Endothelial cell of umbilical vein (primary cell): ENCODE measurements around the gene ASPHD1. TPM values are rescaled to one million over a fixed set of nuclear protein-coding genes. Genes with fewer than 3 reads are reported as not detected.
A peak's percentile ranks its signal among the peaks of the same experiment; 100 is the strongest.

Source experiments
- BruUV-seq: library from RNA; stranded (reverse); fragments of 400-500 nt; replicated peaks from 2 replicates; lab custom pipeline; 2021; lab: Mats Ljungman, UMichigan
- CTCF ChIA-PET: fragments of 300-600, 350-600 bp; sonication (Branson Sonifier 250); formaldehyde crosslinking; loops from one replicate; lab custom pipeline; 2021; ENCODE audit warnings: antibody characterized with exemption, inconsistent platforms; lab: Charles Lee
- POLR2A ChIA-PET: fragments of 300-600, 350-600 bp; sonication (Branson Sonifier 250); formaldehyde crosslinking; loops from one replicate; lab custom pipeline; 2021; ENCODE audit warnings: antibody characterized with exemption, inconsistent platforms; lab: Charles Lee
- DNase-seq: peaks from one replicate; pipeline ENCODE4 v3.0.0-alpha.2; 2011; ENCODE audit warnings: low read depth, low spot score
- FAIRE-seq: peaks from 2 replicates; lab custom pipeline; 2011; peaks lifted over from hg19 to GRCh38; lab: Jason Lieb, UNC
- H2AFZ ChIP-seq: 2 replicates; pipeline ENCODE4 v1.6.0; 2012; ENCODE audit warnings: low read depth, low read length, control low read depth, inconsistent platforms
- H3K27ac ChIP-seq: 2 replicates; pipeline ENCODE4 v1.5.1; 2011; ENCODE audit warnings: low read depth, mild to moderate bottlenecking, control low read depth, low read length, moderate library complexity; ENCODE audit not compliant: insufficient read depth
- H3K27me3 ChIP-seq, 2 experiments: 2 replicates each; pipeline versions ENCODE4 v1.6.0 to v1.6.1; 2011; ENCODE audit warnings: low read length in 2 of 2, mixed read lengths in 1 of 2; ENCODE audit not compliant: control insufficient read depth in 2 of 2, insufficient read depth in 2 of 2
- H3K36me3 ChIP-seq, 2 experiments: 2 replicates in 1 of 2; 3 replicates in 1 of 2; pipeline ENCODE4 v1.5.1; 2011; ENCODE audit warnings: low read length in 2 of 2, mild to moderate bottlenecking in 1 of 2, moderate library complexity in 1 of 2; ENCODE audit not compliant: control insufficient read depth in 2 of 2, insufficient read depth in 2 of 2; ENCODE audit errors: extremely low read depth in 1 of 2
- H3K4me1 ChIP-seq: 3 replicates; pipeline ENCODE4 v1.5.1; 2011; ENCODE audit warnings: mild to moderate bottlenecking, low read length; ENCODE audit not compliant: control insufficient read depth, insufficient read depth; ENCODE audit errors: extremely low read depth
- H3K4me2 ChIP-seq: 2 replicates; pipeline ENCODE4 v1.6.1; 2011; ENCODE audit warnings: low read length, control low read depth, mixed read lengths; ENCODE audit not compliant: insufficient read depth
- H3K4me3 ChIP-seq, 3 experiments: fragments of 200-600 bp in 1 of 3; sonication (generic), shearing (Covaris generic) in 1 of 3; replicated peaks in 1 of 3; 2 replicates each; pipeline ENCODE4 v1.5.1; 2011 to 2016; ENCODE audit warnings: control low read depth in 3 of 3, low read length in 3 of 3, mild to moderate bottlenecking in 2 of 3, inconsistent platforms in 1 of 3, low read depth in 1 of 3, moderate library complexity in 1 of 3; ENCODE audit not compliant: insufficient read depth in 1 of 3
- H3K79me2 ChIP-seq: 2 replicates; pipeline ENCODE4 v1.6.0; 2012; ENCODE audit warnings: low read length, inconsistent platforms; ENCODE audit not compliant: control insufficient read depth, insufficient read depth
- H3K9ac ChIP-seq: replicated peaks from 2 replicates; pipeline ENCODE3; 2011; ENCODE audit warnings: low read length, control low read depth; ENCODE audit not compliant: insufficient read depth; ENCODE audit errors: extremely low read depth
- H3K9me1 ChIP-seq: replicated peaks from 3 replicates; pipeline ENCODE4 v1.6.0; 2011; ENCODE audit warnings: mild to moderate bottlenecking, low read length; ENCODE audit not compliant: control insufficient read depth, insufficient read depth; ENCODE audit errors: extremely low read depth
- H3K9me3 ChIP-seq: replicated peaks from 2 replicates; pipeline ENCODE4 v1.5.1; 2012; ENCODE audit warnings: low read length, inconsistent platforms; ENCODE audit not compliant: control insufficient read depth, insufficient read depth
- H4K20me1 ChIP-seq: replicated peaks from 2 replicates; pipeline ENCODE3; 2011; ENCODE audit warnings: mild to moderate bottlenecking, low read length; ENCODE audit not compliant: control insufficient read depth, insufficient read depth; ENCODE audit errors: extremely low read depth
- CTCF ChIP-seq, 2 donors: IDR thresholded peaks; 1 replicate in 1 of 2; 2 replicates in 1 of 2; pipeline ENCODE4 v1.5.1; 2011; ENCODE audit warnings: low read length in 2 of 2, mild to moderate bottlenecking in 2 of 2, moderate library complexity in 2 of 2, control low read depth in 1 of 2, inconsistent platforms in 1 of 2, low read depth in 1 of 2; ENCODE audit not compliant: insufficient read depth in 1 of 2; ENCODE audit errors: extremely low read depth in 1 of 2
- EZH2 ChIP-seq: IDR thresholded peaks from 2 replicates; pipeline ENCODE4 v1.6.1; 2012; ENCODE audit warnings: borderline replicate concordance, low read depth, mild to moderate bottlenecking, moderate library complexity, low read length, inconsistent platforms; ENCODE audit not compliant: severe bottlenecking
- FOS ChIP-seq: IDR thresholded peaks from 2 replicates; pipeline ENCODE4 v1.6.1; 2011; ENCODE audit warnings: mild to moderate bottlenecking, low read length, moderate library complexity, borderline replicate concordance; ENCODE audit not compliant: insufficient read depth
- GATA2 ChIP-seq: IDR thresholded peaks from 2 replicates; pipeline ENCODE4 v1.7.0; 2011; ENCODE audit warnings: low read depth, mild to moderate bottlenecking, moderate library complexity, mixed read lengths, low read length; ENCODE audit not compliant: insufficient read length, insufficient read depth
- JUN ChIP-seq: IDR thresholded peaks from 2 replicates; pipeline ENCODE4 v1.6.1; 2011; ENCODE audit warnings: borderline replicate concordance, low read depth; ENCODE audit not compliant: insufficient read length, insufficient read depth
- MYC ChIP-seq: IDR thresholded peaks from one replicate; pipeline ENCODE4 v1.6.1; 2011; ENCODE audit warnings: mild to moderate bottlenecking, low read depth, low read length
- POLR2A ChIP-seq: IDR thresholded peaks from 2 replicates; pipeline ENCODE4 v1.6.1; 2012; ENCODE audit warnings: low read depth, mild to moderate bottlenecking, control low read depth, low read length
- POLR2AphosphoS5 ChIP-seq: IDR thresholded peaks from 2 replicates; pipeline ENCODE4 v1.6.1; 2012; ENCODE audit warnings: low read depth, mild to moderate bottlenecking, control low read depth, low read length, moderate library complexity; ENCODE audit not compliant: insufficient read depth
- dilution Hi-C: fragments of 300-500 bp; cut with MboI; formaldehyde crosslinking; loops from one replicate; pipeline ENCODE4 v1.15.0; 2019; ENCODE audit warnings: low sequenced_read_pairs; ENCODE audit not compliant: extremely low pct_ligation_motif_present
- intact Hi-C: fragments of 100-400 bp; cut with micrococcal nuclease; formaldehyde crosslinking; loops from one replicate; pipeline ENCODE4 v1.10.0; 2022
- polyA plus RNA-seq, 4 experiments: library from polyadenylated mRNA; depleted of rRNA in 3 of 4; stranded (reverse) in 3 of 4; unstranded in 1 of 4; fragments of >200 nt; gene quantifications; 2 replicates each; pipeline versions ENCODE4 v1.2.1 to v1.2.3, GENCODE V29; 2011 to 2012; ENCODE audit warnings: missing spikeins in 1 of 4
- total RNA-seq: library from RNA; stranded (reverse); gene quantifications from 2 replicates; pipeline ENCODE4 v1.2.3, GENCODE V29; 2021
- TF ChIP-seq, protein P1 (sequence below): IDR thresholded peaks from 2 replicates; pipeline ENCODE4 v1.6.1; 2011; ENCODE audit not compliant: insufficient read depth, insufficient read length

ASPHD1 gene
- total and polyA plus RNA-seq, 2 donors (not counting 3 experiments of a cell fraction or from before 2014, with no cell fraction given): 0.90 to 1.2 TPM

DNA sequence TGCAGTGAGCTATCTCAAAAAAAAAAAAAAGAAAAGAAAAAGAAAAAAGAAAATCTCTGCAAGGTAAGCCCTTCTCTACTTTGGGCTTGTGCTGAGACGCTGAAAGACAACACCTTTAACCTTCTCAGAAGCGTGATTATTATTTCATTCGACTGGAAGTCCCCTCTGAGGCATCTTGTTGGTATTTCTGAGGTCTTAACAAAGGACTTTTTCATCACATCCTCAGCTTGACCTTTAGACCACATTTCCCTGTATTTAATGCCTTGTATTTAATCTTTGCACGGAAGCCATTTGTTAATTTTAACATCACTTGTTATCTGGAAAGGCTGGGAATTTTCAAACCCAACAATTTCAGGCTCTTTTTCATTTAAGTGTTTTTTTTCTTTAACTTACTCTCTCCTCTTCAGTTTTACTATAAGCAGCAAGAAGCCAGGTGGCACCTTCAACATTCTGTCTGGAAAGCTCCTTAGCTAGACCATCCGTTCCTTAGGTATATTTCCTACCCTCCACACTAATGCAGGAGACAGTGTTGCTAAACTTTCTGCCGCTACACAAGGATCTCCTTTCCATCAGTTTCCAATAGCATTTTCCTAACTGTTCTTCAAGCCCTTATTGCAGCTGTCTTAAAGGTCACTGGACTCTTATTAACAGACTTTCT is 15.4 kb downstream of the ASPHD1 start:
- Histone ChIP-seq H3K36me3 (peaks cover 0 to 5% of the 10 kb centered on the region in 2 experiments), H3K4me3 (no peak overlapping the region), H3K27me3 (no peaks in the 10 kb centered on the region), H3K9me1 (no peaks in the 10 kb centered on the region), H3K9me3 (no peaks in the 10 kb centered on the region), H3K79me2 (peaks cover 2% of the 10 kb centered on the region), H3K4me2 (peak overlapping the region; percentile 41), H2AFZ (no peak overlapping the region), H4K20me1 (no peaks in the 10 kb centered on the region), H3K9ac (no peak overlapping the region), H3K4me1 (peaks cover 4% of the 10 kb centered on the region), H3K27ac (peak overlapping the region; percentile 59)
- CTCF ChIA-PET: interaction anchor here (0.5 to 1.8 kb wide), 6 partner anchors 10 to 129 kb away, joined by 3 to 8 read pairs (median 3); partner anchors contain the start of genes KCTD13 and TMEM219
- BruUV-seq: no TSS peak
- TF ChIP-seq JUN: peak; percentile 18
- no peak for TF ChIP-seq EZH2
- POLR2A ChIA-PET: interaction anchor here (0.6 kb wide), 1 partner anchor 97 kb away, joined by 7 read pairs; no protein-coding TSS in a partner anchor
- peak; percentile 69 for DNase-seq
- intact Hi-C loops (no loop called here), dilution Hi-C loops (no loop called here)
- no peak for FAIRE-seq

GRCh38 chr16:29916979-29917378 is 16.7 kb downstream of the ASPHD1 start:
- no peaks in the 10 kb centered on the region for H3K27me3 ChIP-seq
- BruUV-seq: no TSS peak
- peaks cover 4% of the 10 kb centered on the region for H3K4me1 ChIP-seq
- intact Hi-C loops: no loop called here
- CTCF ChIA-PET: interaction anchor here (1.0 to 1.8 kb wide), 3 partner anchors 9 to 44 kb away, joined by 3 to 8 read pairs (median 4); partner anchors contain the start of genes KCTD13 and TMEM219
- POLR2A ChIA-PET: no interaction called here
- no peaks in the 10 kb centered on the region for H4K20me1 ChIP-seq
- no peak for TF ChIP-seq MYC
- TF ChIP-seq EZH2: no peak
- no peak for TF ChIP-seq FOS
- TF ChIP-seq GATA2: no peak
- no peak for TF ChIP-seq POLR2A
- TF ChIP-seq, protein P1, sequence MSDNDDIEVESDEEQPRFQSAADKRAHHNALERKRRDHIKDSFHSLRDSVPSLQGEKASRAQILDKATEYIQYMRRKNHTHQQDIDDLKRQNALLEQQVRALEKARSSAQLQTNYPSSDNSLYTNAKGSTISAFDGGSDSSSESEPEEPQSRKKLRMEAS: no peak
- TF ChIP-seq JUN: no peak
- no peak for TF ChIP-seq POLR2AphosphoS5
- TF ChIP-seq CTCF (IDR thresholded peaks at IDR 0.05; ENCODE audit: extremely low read depth in 1 of 2, insufficient read depth in 1 of 2, low read depth in 1 of 2, low read length in 2 of 2): no peak
- peaks cover 0 to 5% of the 10 kb centered on the region in 2 experiments for H3K36me3 ChIP-seq
- no peak overlapping the region for H2AFZ ChIP-seq
- dilution Hi-C loops: no loop called here
- H3K9me3 ChIP-seq: no peaks in the 10 kb centered on the region
- no peak overlapping the region for H3K4me2 ChIP-seq
- FAIRE-seq (no peak), DNase-seq (no peak)
- H3K9ac ChIP-seq: no peak overlapping the region
- no peak overlapping the region for H3K4me3 ChIP-seq
- peaks cover 2% of the 10 kb centered on the region for H3K79me2 ChIP-seq
- no peaks in the 10 kb centered on the region for H3K9me1 ChIP-seq
- no peak overlapping the region for H3K27ac ChIP-seq
